GM10847 (cell line): ENCODE data around the gene ADGRF5.

ENCODE experiments used
- POLR2A ChIP-seq: IDR thresholded peaks from 2 replicates; pipeline ENCODE4 v1.6.1; 2011; ENCODE audit not compliant: insufficient read length; ENCODE audit errors: extremely low read depth

ADGRF5 gene, protein sequence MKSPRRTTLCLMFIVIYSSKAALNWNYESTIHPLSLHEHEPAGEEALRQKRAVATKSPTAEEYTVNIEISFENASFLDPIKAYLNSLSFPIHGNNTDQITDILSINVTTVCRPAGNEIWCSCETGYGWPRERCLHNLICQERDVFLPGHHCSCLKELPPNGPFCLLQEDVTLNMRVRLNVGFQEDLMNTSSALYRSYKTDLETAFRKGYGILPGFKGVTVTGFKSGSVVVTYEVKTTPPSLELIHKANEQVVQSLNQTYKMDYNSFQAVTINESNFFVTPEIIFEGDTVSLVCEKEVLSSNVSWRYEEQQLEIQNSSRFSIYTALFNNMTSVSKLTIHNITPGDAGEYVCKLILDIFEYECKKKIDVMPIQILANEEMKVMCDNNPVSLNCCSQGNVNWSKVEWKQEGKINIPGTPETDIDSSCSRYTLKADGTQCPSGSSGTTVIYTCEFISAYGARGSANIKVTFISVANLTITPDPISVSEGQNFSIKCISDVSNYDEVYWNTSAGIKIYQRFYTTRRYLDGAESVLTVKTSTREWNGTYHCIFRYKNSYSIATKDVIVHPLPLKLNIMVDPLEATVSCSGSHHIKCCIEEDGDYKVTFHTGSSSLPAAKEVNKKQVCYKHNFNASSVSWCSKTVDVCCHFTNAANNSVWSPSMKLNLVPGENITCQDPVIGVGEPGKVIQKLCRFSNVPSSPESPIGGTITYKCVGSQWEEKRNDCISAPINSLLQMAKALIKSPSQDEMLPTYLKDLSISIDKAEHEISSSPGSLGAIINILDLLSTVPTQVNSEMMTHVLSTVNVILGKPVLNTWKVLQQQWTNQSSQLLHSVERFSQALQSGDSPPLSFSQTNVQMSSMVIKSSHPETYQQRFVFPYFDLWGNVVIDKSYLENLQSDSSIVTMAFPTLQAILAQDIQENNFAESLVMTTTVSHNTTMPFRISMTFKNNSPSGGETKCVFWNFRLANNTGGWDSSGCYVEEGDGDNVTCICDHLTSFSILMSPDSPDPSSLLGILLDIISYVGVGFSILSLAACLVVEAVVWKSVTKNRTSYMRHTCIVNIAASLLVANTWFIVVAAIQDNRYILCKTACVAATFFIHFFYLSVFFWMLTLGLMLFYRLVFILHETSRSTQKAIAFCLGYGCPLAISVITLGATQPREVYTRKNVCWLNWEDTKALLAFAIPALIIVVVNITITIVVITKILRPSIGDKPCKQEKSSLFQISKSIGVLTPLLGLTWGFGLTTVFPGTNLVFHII (N-terminal part only)

DNA sequence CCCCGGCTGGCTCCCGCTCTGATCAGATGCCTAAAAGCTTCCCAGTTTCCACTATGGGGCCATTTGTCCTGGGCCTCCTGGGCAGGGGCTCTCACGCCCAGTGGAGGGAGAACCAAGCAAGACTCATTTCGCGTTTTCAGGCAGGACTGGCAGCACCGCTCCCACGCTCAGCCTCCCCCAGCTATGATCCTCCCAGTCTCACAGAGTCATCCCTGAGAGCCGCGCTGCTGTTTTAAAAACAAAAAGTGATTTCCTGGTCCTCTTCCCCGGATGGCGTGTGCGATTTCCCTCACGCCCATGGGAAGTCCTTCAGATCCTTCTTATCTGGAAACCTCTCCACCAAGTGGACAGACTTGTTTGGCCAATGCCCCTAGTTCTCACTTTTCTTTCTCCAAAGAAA is at the start of gene ADGRF5:
TSS of gene ADGRF5 (minus strand) at position 208 of the 400 bp plus-strand sequence. CDS start 15,176 bp downstream, outside the sequence.
- no peak for TF ChIP-seq POLR2A

DNA sequence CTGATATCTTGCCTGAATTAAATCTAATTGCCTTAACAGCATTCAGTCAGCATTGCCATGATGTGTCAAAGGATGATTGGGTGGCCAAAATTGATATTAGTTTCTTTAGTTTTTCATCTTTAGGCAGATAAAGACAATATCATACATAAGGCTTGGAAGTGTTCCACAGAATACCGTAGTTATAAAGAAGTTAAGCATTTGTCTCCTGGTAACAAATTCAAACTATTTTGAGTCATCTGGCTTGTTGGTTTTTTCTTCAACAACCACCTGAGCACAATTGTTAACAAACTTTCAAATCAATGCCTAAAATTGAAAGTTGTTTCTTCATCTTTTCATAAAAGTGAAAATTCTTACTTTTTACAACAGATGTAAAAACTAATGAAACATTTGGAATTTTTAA is 47.5 kb upstream of the ADGRF5 start:
- no peak for TF ChIP-seq POLR2A

DNA sequence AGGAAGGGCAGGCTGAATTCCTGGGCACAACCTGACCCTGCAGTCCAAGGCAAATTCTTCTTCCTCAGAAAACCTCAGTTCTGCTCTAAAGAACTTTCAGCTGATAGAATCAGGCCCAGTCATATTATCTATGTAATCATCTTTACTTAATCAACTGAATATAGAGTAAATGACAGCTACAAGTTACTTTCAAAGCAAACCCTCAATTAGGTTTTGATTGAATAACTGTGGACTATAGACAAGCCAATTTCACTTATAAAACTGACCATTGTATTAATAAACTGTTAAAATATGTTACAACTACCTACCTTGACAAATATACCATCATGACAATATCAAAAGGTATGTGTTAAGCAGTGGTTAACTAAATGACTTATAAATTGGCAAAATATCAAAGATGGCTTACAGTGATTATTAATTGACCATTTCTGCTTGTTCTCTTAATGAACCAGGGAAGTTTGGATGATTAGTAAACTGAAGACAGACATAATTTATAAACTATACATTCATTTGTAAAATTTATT is 46.1 kb upstream of the ADGRF5 start:
- TF ChIP-seq POLR2A = no peak

DNA sequence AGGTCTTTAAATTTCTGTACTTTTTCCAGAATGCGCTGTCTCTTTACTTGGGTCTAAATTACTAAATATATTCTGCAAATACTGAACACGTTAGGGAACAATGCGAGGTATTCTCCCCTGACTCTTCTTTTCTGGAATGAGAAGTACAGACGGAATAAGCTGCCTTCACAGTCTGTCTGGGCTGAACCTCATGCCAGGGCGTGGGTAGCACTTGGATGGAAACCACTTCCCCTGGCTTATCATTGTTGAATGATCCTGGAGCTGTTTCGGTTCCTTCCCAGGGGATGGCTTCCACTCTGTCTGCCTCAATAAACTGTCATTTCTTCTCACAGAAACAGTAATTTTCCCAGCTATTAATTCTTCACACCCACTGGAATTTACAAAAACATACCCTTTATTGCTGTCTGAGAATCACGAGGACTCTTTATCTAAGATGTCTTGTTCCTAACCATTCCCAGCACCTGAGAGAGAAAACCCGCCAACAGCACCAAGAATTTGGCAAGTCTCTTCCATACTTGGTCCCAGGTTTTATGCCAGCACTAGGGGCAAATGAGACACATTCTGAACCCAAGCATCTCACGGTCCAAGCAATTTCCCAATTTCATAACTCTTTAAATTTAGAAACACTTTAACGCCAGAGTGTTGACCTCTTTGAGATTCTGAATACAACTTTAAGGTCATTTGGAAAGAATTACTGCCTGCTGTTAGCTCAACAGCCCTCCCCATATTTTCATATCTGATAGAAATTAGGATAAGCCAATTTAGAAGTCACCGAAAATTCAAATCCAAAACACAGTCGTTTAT is 43.2 kb upstream of the ADGRF5 start:
- TF ChIP-seq POLR2A = no peak

DNA sequence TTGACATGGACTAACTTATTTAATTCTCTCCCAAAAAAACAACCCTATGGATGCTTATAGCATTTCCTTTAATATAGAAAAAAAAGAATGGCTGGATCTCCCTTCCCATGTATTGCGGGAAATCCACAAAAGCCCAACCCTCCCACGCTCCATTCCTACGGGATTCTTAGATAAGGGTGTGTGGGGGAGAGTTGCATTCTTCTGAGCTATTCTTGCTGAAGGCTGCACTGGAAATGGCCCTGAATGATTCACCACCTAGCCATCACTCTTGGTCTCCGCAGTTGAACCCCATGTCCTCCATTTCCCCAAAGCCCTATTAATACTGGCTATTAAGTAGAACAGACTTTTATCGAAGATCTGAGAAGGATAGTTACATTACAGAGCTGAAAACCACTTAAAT is 41.9 kb upstream of the ADGRF5 start:
- TF ChIP-seq POLR2A = no peak

DNA sequence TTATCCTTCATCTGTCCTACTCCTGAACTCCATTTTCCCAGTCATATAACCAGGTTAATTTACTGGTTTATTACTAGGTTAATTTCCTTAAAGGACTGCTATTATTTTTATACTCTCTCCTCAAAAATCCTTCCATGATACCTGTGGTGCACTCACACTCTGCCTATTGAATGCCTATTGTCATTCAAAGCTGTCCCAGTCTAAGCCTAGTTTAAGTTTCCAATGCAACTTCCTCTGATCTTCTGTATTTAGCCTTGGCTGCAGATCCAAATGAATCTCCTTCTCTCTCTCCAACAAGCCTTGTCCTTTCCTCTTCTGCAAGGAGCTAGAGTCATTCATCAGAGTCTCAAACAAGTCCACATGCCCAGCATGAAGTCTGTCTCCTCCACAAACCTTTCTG is 41.3 kb upstream of the ADGRF5 start:
- no peak for TF ChIP-seq POLR2A

DNA sequence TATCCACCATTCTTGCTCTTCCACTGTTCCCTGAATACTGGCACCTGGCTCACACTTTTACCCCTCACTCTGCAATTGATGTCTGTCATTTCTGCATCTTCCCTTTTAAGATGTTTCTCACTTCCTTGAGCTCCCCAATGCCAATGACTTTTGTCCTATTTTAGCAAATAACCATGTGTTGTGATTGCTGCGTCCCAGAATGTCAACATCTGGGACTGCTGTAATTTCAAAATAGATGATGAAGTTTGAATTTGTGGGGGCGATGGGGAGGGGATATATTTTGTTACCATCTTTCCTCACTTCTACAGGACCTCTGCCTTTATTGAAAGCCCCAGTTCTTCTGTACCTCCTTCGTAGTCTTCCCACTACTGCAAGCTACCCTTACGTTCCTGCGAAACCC is 40.0 kb upstream of the ADGRF5 start:
- no peak for TF ChIP-seq POLR2A

DNA sequence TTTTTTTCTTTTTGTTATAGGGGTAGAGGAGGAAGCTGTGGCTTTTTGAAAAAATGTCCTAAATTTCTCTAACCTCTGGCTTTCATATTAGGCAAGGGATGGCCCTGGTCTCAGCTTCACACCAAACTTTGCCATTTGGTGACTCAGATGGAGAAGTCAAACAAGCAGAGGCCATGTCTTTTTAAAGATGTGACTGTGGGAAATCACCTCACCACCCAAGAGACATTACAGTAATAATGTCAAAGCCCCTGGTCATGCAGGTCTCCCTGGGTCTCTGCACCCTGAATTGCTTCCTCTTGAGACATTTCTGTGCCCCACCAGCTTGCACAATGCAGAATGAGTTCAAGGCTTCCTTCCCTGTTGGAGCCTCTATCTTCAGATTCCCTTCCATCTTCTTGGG is 39.5 kb upstream of the ADGRF5 start:
- no peak for TF ChIP-seq POLR2A

DNA sequence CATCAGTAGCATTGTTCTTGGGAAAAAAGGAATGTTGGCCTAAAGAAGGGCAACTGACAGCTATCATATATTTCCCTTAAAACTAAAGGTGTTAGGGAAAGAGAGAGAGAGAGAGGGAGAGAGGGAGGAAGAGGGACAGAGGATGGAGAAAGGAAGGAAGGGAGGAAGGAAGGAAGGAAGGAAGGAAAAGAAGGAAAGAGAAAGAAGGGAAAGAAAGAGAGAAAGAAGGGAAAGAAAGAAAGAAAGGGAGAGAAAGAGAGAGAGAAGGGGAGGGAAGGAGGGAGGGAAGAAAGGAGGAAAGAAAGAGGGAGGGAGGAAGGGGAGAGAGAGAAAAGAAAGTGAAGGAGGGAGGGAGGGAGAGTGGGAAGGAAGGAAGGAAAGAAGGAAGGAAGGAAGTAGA is 37.7 kb upstream of the ADGRF5 start:
- no peak for TF ChIP-seq POLR2A

DNA sequence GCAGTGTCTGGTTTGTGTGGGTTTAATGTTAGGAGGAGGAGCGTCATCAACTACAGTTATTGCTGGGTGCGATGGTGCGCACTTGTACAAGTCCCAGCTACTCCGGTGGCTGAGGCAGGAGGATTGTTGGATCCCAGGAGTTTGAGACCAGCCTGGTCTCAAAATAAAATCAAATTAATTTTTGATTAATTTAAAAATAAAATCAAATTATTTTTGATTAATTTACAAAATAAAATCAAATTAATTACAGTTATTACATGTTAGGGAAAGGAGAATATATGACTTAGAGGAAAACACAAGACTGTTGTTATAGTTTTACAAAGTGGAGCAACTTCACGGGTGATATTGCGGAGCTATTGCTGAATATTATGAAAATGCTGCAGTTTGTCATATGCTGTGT is 34.7 kb upstream of the ADGRF5 start:
- no peak for TF ChIP-seq POLR2A

DNA sequence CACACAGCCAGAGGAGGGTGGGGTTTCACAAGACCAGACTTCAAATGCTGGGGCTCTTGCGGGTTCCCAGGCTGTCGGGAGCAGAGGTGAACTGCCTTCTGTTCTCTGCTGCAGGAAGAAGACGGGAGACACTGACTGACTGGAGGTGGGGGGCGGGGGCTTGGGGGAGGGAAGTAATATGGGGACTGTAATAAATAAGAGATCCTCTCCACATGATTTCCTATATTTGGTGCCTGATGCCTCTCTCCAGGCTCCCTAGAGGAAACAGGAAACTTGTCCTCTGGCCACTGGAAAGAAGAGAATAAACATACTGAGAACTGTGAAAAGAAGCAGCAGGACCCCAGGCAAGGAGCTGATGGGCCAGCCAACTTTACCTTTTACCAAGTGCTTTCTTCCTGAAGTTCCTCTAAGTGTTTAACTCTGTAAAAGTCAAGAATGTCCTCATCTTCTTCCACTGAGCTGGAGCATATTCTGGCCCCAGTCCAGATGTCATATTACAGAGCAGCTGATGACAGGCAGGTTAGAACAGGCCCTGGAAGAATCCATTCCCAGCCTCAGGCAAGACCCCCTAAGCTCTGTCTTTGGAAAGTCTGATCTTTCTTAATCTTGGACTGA is 33.2 kb upstream of the ADGRF5 start:
- no peak for TF ChIP-seq POLR2A

DNA sequence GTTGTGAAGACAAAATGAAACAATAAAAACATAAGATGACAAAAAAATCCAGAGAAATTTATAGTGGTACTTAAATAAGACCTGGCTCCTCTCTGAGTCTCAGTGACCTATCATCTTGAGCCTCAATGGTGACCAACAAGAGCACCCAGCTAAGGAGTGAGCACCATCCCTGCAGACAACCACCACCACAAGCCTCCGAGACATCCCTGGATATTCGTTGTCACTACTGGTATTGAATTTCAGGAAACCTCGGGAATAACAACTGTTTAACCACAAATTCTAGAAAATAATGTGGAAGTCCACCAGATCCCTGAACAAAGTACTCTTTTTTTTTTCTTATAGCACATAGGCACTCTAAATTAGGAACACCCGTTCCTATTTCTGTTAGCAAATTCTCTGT is 32.2 kb upstream of the ADGRF5 start:
- TF ChIP-seq POLR2A = no peak

DNA sequence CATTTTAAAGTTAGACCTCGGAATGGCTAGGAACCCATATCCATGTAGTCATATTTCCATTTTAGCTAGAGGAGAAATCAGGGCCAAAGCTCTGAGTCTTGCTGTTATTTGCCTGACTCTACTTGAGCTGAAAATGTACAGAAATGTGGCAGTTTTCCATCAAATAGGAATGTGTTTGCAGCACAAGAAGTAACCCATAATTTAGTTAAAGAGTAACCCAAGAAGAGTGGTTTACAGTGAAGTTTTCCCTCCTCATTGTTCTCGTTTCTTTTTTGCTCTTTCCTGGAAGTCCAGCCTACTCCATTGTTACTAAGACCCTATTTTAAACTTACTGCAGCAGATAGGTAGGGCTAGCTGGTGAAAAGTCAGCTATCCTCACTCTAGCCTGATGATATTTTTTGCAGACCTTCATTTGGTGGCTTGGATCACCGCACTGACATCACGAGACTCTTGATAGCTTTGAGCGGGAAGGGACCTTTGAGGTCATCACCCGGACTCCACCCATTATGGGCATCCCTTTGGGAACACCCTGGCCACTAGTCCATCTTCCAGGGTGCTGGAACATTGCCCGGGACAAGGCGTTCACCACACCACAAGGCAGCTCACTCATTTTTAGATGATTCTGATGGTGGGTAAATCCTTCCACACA is 28.0 kb upstream of the ADGRF5 start:
- TF ChIP-seq POLR2A = no peak
